Measurements from ENCODE around the gene ZNF804A. TPM values are rescaled to one million over a fixed set of nuclear protein-coding genes. Genes with fewer than 3 reads are reported as not detected.

Gene ZNF804A
- total and polyA plus RNA-seq, 8 donors: 0.03 to 3.7 (median 0.33) TPM; not detected in 2

DNA sequence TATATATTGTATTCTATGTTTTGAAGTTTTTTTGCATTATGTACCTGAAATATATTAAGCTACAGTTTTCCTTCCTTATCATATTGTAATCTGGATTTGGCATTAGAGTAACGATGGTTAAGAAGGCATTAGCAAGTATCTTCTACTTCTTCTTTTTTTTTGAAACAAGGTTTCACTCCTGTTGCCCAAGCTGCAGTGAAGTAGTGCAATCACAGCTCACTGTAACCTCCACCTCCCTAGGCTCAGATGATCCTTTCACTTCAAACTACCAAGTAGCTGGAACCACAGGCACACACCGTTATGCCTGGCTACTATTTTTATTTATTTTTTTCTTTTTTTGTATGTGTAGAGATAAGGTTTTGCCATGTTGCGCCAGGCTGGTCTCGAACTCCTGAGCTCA, 201.1 kb downstream of the ZNF804A start:
- no peak for DNase-seq
- TF ChIP-seq POLR2AphosphoS5 (IDR thresholded peaks at IDR 0.05) (no peak), EP300 (IDR thresholded peaks at IDR 0.05) (no peak), POLR2A (IDR thresholded peaks at IDR 0.05) (no peak)
- TF ChIP-seq, protein P1, sequence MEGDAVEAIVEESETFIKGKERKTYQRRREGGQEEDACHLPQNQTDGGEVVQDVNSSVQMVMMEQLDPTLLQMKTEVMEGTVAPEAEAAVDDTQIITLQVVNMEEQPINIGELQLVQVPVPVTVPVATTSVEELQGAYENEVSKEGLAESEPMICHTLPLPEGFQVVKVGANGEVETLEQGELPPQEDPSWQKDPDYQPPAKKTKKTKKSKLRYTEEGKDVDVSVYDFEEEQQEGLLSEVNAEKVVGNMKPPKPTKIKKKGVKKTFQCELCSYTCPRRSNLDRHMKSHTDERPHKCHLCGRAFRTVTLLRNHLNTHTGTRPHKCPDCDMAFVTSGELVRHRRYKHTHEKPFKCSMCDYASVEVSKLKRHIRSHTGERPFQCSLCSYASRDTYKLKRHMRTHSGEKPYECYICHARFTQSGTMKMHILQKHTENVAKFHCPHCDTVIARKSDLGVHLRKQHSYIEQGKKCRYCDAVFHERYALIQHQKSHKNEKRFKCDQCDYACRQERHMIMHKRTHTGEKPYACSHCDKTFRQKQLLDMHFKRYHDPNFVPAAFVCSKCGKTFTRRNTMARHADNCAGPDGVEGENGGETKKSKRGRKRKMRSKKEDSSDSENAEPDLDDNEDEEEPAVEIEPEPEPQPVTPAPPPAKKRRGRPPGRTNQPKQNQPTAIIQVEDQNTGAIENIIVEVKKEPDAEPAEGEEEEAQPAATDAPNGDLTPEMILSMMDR (IDR thresholded peaks at IDR 0.05): no peak
- Histone ChIP-seq H3K27ac (no peak overlapping the region), H3K27me3 (no peaks in the 10 kb centered on the region), H3K4me1 (no peaks in the 10 kb centered on the region), H3K36me3 (no peaks in the 10 kb centered on the region), H3K4me3 (no peak overlapping the region), H3K9me3 (peaks cover 0 to 13% (median 0%) of the 10 kb centered on the region in 4 donors)
- whole genome bisulfite sequencing, 5 donors: 77 to 86% (median 82%) methylated on average over 4 of the region's 4 CpGs
- intact Hi-C loops (cut with DNase I; ENCODE audit: low total_unique reads): no loop called here

DNA sequence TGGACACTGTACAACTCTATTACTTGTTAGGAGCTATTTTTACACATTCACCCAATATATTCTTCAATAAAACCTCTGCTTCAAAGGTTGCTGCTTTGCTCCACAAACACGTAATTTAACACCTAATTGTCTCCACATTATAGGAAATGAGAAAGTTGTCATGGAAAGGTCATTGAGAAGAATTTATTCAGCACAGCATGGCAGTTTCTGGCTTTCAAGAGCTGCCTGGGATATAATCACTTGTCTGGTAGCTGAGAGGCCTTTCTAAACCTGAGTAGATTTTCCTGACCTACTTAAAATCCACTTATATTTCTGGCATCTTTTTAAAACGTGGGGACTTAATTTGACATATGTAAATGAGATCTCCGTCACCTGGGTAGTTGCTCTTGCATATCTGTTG, 216.1 kb downstream of the ZNF804A start:
- Histone ChIP-seq H3K27me3 (no peaks in the 10 kb centered on the region), H3K4me1 (no peaks in the 10 kb centered on the region), H3K36me3 (no peaks in the 10 kb centered on the region), H3K4me3 (no peak overlapping the region), H3K27ac (no peak overlapping the region), H3K9me3 (peaks cover 0 to 11% (median 0%) of the 10 kb centered on the region in 4 donors)
- no peak for DNase-seq
- whole genome bisulfite sequencing, 5 donors: 48 to 65% (median 57%) methylated on average over 3 of the region's 3 CpGs
- TF ChIP-seq POLR2A (IDR thresholded peaks at IDR 0.05): no peak
- no peak for TF ChIP-seq EP300 (IDR thresholded peaks at IDR 0.05)
- intact Hi-C loops (cut with DNase I; ENCODE audit: low total_unique reads): no loop called here

DNA sequence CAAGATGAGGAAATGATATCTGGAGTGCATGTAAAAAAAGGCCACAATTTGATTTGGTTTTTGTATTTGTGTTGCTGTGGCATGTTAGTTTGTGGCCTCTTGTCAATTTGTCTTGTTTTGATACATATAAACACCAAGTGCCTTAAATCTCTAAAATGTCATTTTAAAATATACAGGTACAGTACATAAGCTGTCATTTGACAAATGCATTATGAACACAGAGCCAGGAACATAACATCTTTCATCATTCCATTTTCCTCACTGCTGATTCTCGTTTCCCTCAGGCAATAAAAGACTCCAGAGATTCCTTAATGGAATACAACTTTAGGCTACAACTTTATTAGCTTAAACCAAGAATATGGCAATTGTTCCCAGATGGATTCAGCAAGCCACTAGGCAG, 217.5 kb downstream of the ZNF804A start:
- Histone ChIP-seq H3K36me3 (no peaks in the 10 kb centered on the region), H3K27ac (no peak overlapping the region), H3K9me3 (peaks cover 0 to 11% (median 0%) of the 10 kb centered on the region in 4 donors), H3K27me3 (no peaks in the 10 kb centered on the region), H3K4me1 (no peaks in the 10 kb centered on the region), H3K4me3 (no peak overlapping the region)
- DNase-seq: no peak
- TF ChIP-seq, protein P1 (IDR thresholded peaks at IDR 0.05): no peak
- TF ChIP-seq POLR2AphosphoS5 (IDR thresholded peaks at IDR 0.05) (no peak), POLR2A (IDR thresholded peaks at IDR 0.05) (no peak), EP300 (IDR thresholded peaks at IDR 0.05) (no peak)
- WGBS, 5 donors: 26 to 66% (median 35%) methylated on average over 1 of the region's 1 CpG
- intact Hi-C loops (cut with DNase I; ENCODE audit: low total_unique reads): no loop called here

DNA sequence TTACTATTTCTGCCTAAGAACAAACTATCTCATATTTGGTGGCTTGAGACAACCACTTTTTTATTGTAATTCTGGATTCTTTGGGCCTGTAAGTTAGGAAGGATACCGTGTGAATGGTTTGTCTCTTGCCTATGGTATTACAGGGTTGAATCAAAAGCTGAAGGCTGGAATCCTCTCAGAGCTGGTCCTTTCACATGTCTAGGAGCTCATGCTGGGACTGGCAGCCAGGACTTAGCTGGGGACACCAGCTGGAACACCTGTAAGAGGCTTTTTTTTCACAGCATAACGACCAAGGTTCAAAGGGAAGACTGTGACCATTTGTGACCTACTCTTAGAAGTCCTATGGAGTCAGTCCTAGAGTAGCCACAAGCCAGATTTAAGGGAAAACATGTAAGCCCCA, 226.3 kb downstream of the ZNF804A start:
- no peaks in the 10 kb centered on the region for H3K36me3 ChIP-seq
- H3K4me1 ChIP-seq: no peaks in the 10 kb centered on the region
- H3K27me3 ChIP-seq: no peaks in the 10 kb centered on the region
- peaks cover 0 to 8% (median 0%) of the 10 kb centered on the region in 4 donors for H3K9me3 ChIP-seq
- DNase-seq: no peak
- TF ChIP-seq, protein P1 (IDR thresholded peaks at IDR 0.05): no peak
- no peak for TF ChIP-seq EP300 (IDR thresholded peaks at IDR 0.05)
- TF ChIP-seq POLR2AphosphoS5 (IDR thresholded peaks at IDR 0.05): no peak
- TF ChIP-seq POLR2A (IDR thresholded peaks at IDR 0.05): no peak
- H3K27ac ChIP-seq: no peak overlapping the region
- 37 to 66% (median 47%) methylated on average over 2 of the region's 2 CpGs for WGBS, 5 donors
- intact Hi-C loops (cut with DNase I; ENCODE audit: low total_unique reads): no loop called here
- no peak overlapping the region for H3K4me3 ChIP-seq

DNA sequence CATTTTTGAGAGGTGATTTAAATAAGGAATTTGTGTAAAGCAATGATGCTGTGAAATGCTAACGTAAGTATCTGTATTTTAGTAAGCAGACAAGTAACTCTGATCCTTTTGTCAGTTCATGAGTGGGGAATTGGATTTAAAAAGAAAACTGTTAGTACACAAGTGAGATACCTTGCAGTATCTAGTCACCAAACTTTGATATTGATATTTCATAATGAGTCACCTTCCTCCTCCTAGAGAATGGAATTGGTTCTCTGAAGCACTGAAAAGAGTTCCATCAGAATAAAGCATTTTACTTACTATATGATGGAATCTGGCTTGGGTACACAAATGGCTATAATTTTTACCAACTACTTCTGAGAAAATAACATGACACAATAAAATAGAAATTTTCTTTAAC, 232.2 kb downstream of the ZNF804A start:
- Histone ChIP-seq H3K4me3 (no peak overlapping the region), H3K27me3 (no peaks in the 10 kb centered on the region), H3K27ac (no peak overlapping the region), H3K36me3 (no peaks in the 10 kb centered on the region), H3K4me1 (no peaks in the 10 kb centered on the region), H3K9me3 (no peaks in the 10 kb centered on the region)
- TF ChIP-seq EP300 (IDR thresholded peaks at IDR 0.05) (no peak), POLR2AphosphoS5 (IDR thresholded peaks at IDR 0.05) (no peak), POLR2A (IDR thresholded peaks at IDR 0.05) (no peak)
- TF ChIP-seq, protein P1 (IDR thresholded peaks at IDR 0.05): no peak
- WGBS, 5 donors: 80 to 90% (median 85%) methylated on average over 1 of the region's 1 CpG
- DNase-seq: no peak
- intact Hi-C loops (cut with DNase I; ENCODE audit: low total_unique reads): no loop called here
